ENCODE measurements around the gene ARHGEF4. TPM values are rescaled to one million over a fixed set of nuclear protein-coding genes. Genes with fewer than 3 reads are reported as not detected.

The ARHGEF4 gene
- total RNA-seq, 4 donors from 2014 or later = 23.7 to 51.5 (median 37.1) TPM

DNA sequence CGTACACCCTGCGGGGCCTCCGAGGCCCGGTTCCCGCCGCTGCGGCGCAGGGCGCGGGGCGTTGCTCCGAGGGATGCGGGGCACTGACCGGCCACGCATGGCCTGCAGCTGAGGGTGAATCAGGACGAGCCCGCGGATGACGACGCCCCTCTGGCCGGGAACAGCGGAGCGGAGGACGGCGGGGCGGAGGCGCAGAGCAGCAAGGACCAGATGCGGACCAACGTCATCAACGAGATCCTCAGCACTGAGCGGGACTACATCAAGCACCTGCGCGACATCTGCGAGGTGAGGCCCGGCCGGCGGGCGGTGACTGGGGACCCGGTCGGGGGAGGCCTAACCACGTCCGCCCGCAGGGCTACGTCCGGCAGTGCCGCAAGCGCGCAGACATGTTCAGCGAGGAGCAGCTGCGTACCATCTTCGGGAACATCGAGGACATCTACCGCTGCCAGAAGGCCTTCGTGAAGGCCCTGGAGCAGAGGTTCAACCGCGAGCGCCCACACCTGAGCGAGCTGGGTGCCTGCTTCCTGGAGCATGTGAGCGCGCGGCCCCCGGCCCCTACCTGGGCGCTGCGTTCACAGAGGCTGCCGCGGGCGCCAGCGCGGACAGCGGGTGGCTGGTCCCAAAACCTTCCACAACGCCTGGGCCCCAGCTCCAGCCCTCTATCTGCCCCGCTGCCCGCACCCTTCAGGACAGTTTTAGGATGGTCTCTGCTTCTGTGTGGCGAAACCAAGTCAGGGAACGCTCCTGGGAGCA, 203.4 kb downstream of the ARHGEF4 start:
- Histone ChIP-seq H3K27me3 (peaks cover 0 to 6% (median 0%) of the 10 kb centered on the region in 4 donors), H3K4me1 (peaks cover 5 to 29% (median 18%) of the 10 kb centered on the region in 4 donors), H3K9me3 (no peaks in the 10 kb centered on the region), H3K36me3 (peaks cover 0 to 52% (median 12%) of the 10 kb centered on the region in 4 donors), H3K27ac (replicated peaks in 1 of 4) (no peak overlapping the region), H3K4me3 (peak overlapping the region in 3 of 4 donors; percentile 10 to 15 (median 14))
- 59% methylated on average over 48 of the region's 75 CpGs for WGBS
- no peak for DNase-seq (ENCODE audit: extremely low spot score)
- intact Hi-C loops (cut with DNase I) = no loop called here
- TF ChIP-seq POLR2AphosphoS5 (IDR thresholded peaks at IDR 0.05) (no peak), EP300 (IDR thresholded peaks at IDR 0.05) (no peak), POLR2A (IDR thresholded peaks at IDR 0.05; ENCODE audit: low read depth) (no peak)
- TF ChIP-seq, protein P1, sequence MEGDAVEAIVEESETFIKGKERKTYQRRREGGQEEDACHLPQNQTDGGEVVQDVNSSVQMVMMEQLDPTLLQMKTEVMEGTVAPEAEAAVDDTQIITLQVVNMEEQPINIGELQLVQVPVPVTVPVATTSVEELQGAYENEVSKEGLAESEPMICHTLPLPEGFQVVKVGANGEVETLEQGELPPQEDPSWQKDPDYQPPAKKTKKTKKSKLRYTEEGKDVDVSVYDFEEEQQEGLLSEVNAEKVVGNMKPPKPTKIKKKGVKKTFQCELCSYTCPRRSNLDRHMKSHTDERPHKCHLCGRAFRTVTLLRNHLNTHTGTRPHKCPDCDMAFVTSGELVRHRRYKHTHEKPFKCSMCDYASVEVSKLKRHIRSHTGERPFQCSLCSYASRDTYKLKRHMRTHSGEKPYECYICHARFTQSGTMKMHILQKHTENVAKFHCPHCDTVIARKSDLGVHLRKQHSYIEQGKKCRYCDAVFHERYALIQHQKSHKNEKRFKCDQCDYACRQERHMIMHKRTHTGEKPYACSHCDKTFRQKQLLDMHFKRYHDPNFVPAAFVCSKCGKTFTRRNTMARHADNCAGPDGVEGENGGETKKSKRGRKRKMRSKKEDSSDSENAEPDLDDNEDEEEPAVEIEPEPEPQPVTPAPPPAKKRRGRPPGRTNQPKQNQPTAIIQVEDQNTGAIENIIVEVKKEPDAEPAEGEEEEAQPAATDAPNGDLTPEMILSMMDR (IDR thresholded peaks at IDR 0.05) = no peak

DNA sequence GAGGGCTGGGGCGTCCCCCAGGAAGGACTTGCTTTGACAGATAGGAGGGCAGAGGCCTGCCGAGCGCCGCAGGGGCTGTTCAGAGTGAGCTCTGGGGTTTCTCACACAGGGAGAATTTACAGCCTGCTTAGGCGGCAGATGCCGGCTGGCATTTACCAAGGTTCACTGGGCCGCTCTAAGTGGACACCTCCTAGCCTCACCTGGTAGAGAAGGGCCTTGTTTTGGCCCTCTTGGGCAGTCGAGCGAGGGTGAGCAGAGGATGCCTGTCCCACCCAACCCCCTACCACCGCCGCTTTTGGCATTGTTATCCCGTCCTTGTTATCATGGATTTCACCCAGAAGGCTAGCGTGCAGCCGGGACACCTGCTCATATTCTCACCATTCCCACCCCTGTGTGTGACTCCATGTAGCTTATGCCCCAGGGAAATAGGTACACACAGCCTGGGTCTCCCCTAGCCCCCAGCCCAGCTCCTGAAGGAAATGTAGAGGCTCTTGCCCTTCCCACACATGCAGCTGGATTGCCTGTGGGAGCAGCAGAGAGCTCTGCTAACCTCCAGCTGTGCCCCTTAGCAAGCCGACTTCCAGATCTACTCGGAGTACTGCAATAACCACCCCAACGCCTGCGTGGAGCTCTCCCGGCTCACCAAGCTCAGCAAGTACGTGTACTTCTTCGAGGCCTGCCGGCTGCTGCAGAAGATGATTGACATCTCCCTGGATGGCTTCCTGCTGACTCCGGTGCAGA, 204.1 kb downstream of the ARHGEF4 start:
- H3K4me1 ChIP-seq = peaks cover 0 to 21% (median 11%) of the 10 kb centered on the region in 4 donors
- WGBS = 89% methylated on average over 7 of the region's 23 CpGs
- intact Hi-C loops (cut with DNase I) = no loop called here
- H3K36me3 ChIP-seq = peaks cover 0 to 58% (median 13%) of the 10 kb centered on the region in 4 donors
- H3K27me3 ChIP-seq = no peaks in the 10 kb centered on the region
- TF ChIP-seq, protein P1 (IDR thresholded peaks at IDR 0.05) = no peak
- TF ChIP-seq EP300 (IDR thresholded peaks at IDR 0.05) (no peak), POLR2A (IDR thresholded peaks at IDR 0.05; ENCODE audit: low read depth) (no peak), POLR2AphosphoS5 (IDR thresholded peaks at IDR 0.05) (no peak)
- H3K27ac ChIP-seq (replicated peaks in 1 of 4) = no peak overlapping the region
- DNase-seq (ENCODE audit: extremely low spot score) = no peak
- H3K9me3 ChIP-seq = no peaks in the 10 kb centered on the region
- no peak overlapping the region for H3K4me3 ChIP-seq

DNA sequence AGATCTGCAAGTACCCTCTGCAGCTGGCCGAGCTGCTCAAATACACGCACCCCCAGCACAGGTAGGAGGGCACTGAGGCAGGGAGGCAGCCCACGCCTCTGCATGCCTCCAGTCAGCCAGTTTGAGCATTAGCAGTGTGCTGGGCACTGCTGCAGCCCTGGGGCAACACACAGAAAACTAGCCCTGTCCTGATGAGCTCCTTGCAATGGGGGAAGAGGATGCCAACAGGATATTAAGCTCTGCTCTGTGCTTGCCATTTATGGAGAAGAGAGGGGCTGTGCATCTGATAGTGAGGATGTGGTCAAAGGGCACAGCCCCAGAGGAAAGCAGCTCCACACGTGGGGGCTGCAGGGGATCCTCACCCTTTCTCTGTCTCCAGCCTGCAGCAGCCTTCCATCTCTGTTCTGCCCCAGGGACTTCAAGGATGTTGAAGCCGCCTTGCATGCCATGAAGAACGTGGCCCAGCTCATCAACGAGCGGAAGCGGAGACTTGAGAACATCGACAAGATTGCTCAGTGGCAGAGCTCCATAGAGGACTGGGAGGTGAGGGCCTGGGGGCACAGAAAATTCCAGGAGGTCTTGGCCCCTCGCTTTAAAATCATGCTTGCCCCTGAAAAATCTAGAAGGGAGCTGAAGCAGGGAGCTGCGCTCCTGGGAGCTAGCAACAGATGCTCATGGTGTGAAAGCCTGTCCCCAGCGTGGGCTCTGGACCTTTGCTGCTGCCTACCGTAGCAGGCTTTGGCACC, 204.9 kb downstream of the ARHGEF4 start:
- Histone ChIP-seq H3K27me3 (no peaks in the 10 kb centered on the region), H3K4me1 (peaks cover 0 to 14% (median 5%) of the 10 kb centered on the region in 4 donors), H3K27ac (replicated peaks in 1 of 4) (no peak overlapping the region), H3K36me3 (peaks cover 1 to 65% (median 18%) of the 10 kb centered on the region in 4 donors), H3K9me3 (no peaks in the 10 kb centered on the region), H3K4me3 (no peak overlapping the region)
- intact Hi-C loops (cut with DNase I) = no loop called here
- TF ChIP-seq EP300 (IDR thresholded peaks at IDR 0.05) = no peak
- no peak for DNase-seq (ENCODE audit: extremely low spot score)
- WGBS = 82% methylated on average over 11 of the region's 14 CpGs

DNA sequence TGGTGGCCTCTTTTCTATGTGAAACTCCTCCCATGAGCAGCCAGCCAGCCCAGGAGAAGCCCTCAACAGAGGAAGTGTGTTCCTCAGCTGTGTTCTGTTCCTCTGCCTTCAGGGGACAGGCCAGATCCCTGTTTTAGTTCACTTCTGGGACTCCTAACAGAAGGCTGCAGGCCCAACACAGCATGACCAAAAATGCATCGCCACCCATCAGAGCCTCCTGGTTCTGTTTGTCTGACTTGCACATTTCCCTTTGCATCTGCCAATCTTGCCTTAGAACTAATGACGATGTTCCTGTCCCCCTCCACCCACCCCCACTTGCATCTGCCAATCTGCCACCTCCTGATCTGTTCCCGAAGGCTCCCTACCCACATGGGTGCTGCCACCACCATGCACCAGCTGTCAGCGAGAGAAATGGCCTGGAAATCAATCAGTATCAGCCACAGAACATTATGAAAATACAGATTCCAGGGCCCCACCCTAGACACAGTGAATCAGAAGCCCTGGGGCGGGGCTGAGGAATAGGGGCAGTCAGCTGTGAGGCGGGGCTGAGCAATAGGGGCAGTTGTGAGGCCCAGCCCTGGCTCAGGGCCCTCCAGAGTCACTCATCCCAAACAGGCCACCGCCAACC, 205.5 kb downstream of the ARHGEF4 start:
- TF ChIP-seq POLR2AphosphoS5 (IDR thresholded peaks at IDR 0.05) (no peak), EP300 (IDR thresholded peaks at IDR 0.05) (no peak), POLR2A (IDR thresholded peaks at IDR 0.05; ENCODE audit: low read depth) (no peak)
- TF ChIP-seq, protein P1 (IDR thresholded peaks at IDR 0.05) = no peak
- WGBS = 96% methylated on average over 6 of the region's 7 CpGs

More for the DNA sequence above, 205.5 kb downstream of the ARHGEF4 start:
- Histone ChIP-seq H3K27me3 (no peaks in the 10 kb centered on the region), H3K27ac (replicated peaks in 1 of 4) (no peak overlapping the region), H3K4me1 (peaks cover 0 to 19% (median 5%) of the 10 kb centered on the region in 4 donors), H3K9me3 (no peaks in the 10 kb centered on the region), H3K4me3 (no peak overlapping the region), H3K36me3 (peaks cover 8 to 72% (median 25%) of the 10 kb centered on the region in 4 donors)
- DNase-seq (ENCODE audit: extremely low spot score) = no peak
- intact Hi-C loops (cut with DNase I) = no loop called here
